ENCODE measurements around the gene SECTM1. TPM values are rescaled to one million over a fixed set of nuclear protein-coding genes. Genes with fewer than 3 reads are reported as not detected.

The SECTM1 gene
- total and polyA plus RNA-seq, 4 donors, result 4.5 to 22.5 (median 12.8) TPM

DNA sequence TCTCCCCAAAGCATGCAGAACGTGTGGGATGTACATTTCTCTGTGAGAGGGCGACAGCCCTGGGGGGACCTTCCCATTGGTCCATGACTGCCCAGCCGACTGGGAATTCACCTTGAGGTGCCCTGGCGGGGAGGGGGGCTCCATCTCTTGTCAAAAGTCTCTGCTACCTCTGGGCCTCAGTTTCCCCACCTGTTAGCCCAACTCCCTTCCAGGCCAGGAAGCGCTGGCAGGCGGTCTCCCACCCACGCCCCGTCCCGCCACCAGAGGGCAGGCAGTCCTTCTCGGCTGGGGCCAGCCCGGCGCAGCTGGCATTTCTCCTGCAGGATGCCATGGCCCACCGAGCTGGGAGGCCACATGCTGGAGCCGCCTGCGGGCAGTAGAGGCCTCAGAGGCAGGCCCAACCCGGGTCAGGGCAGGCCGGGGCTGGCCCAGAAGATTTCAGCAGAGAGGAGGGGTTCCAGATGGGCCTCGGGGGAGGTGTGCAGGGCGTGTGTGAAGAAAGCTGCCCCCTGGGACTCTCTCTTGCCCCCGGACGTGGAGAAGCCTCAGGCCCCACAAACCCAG, 32.8 kb downstream of the SECTM1 start:
- peak; percentile 83 to 91 for DNase-seq
- no peaks in the 10 kb centered on the region for H3K9me3 ChIP-seq (ENCODE audit: control insufficient read depth, low read length)
- WGBS, 2 donors, result 38 to 39% methylated on average over 21 of the region's 21 CpGs
- H3K36me3 ChIP-seq (ENCODE audit: control insufficient read depth in 1 of 2, insufficient read depth in 2 of 2, low read length in 1 of 2), result no peaks in the 10 kb centered on the region
- intact Hi-C loops (cut with DNase I), result no loop called here
- no peak for ATAC-seq (ENCODE audit: low FRiP score)
- H3K4me3 ChIP-seq (ENCODE audit: low read length in 2 of 2), result no peak overlapping the region
- no peak overlapping the region for H3K27ac ChIP-seq (ENCODE audit: low read depth in 1 of 2, low read length in 2 of 2)
- H3K4me1 ChIP-seq (ENCODE audit: control insufficient read depth in 1 of 2, insufficient read depth in 2 of 2, low read length in 2 of 2), result no peaks in the 10 kb centered on the region
- no peaks in the 10 kb centered on the region for H3K27me3 ChIP-seq (ENCODE audit: control insufficient read depth in 1 of 2, insufficient read depth in 2 of 2, low read length in 1 of 2)

DNA sequence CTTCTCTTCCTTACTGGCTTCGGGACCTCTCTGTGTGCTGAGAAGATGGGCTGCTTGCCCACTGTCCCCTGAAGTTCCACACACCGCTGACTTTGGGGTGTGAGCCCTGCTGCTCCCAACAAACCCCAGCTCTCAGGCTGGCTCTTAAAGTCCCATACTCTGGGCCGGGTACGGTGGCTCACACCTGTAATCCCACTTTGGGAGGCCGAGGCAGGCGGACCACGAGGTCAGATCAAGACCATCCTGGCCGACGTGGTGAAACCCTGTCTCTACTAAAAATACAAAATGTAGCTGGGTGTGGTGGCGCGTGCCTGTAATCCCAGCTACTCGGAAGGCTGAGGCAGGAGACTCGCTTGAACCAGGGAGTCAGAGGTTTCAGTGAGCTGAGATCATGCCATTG, 33.3 kb downstream of the SECTM1 start:
- DNase-seq (no peak), ATAC-seq (ENCODE audit: low FRiP score) (no peak)
- intact Hi-C loops (cut with DNase I), result no loop called here
- Histone ChIP-seq H3K36me3 (ENCODE audit: control insufficient read depth in 1 of 2, insufficient read depth in 2 of 2, low read length in 1 of 2) (no peaks in the 10 kb centered on the region), H3K4me1 (ENCODE audit: control insufficient read depth in 1 of 2, insufficient read depth in 2 of 2, low read length in 2 of 2) (no peaks in the 10 kb centered on the region), H3K4me3 (ENCODE audit: low read length in 2 of 2) (no peak overlapping the region), H3K27me3 (ENCODE audit: control insufficient read depth in 1 of 2, insufficient read depth in 2 of 2, low read length in 1 of 2) (no peaks in the 10 kb centered on the region), H3K27ac (ENCODE audit: low read depth in 1 of 2, low read length in 2 of 2) (no peak overlapping the region), H3K9me3 (ENCODE audit: control insufficient read depth, low read length) (no peaks in the 10 kb centered on the region)
- WGBS, 2 donors, result 89 to 93% methylated on average over 13 of the region's 13 CpGs

DNA sequence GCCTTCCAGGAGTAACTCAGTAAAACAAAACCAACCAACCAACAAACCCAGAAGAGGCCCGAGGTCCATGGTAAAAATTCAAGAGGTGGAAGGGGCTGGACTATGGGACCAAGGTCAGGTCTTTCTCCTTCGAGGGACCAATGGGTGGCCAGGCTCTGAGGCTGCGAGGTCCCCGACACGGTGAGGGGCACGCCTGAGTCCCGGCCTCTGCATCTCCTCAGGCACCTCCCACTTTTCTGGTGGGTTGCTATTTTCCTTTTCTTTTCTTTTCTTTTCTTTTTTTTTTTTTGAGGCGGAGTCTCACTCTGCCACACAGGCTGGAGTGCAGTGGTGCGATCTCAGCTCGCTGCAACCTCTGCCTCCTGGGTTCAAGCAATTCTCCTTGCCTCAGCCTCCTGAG, 34.1 kb downstream of the SECTM1 start:
- Histone ChIP-seq H3K27me3 (ENCODE audit: control insufficient read depth in 1 of 2, insufficient read depth in 2 of 2, low read length in 1 of 2) (no peaks in the 10 kb centered on the region), H3K9me3 (ENCODE audit: control insufficient read depth, low read length) (no peaks in the 10 kb centered on the region), H3K36me3 (ENCODE audit: control insufficient read depth in 1 of 2, insufficient read depth in 2 of 2, low read length in 1 of 2) (no peaks in the 10 kb centered on the region), H3K4me3 (ENCODE audit: low read length in 2 of 2) (no peak overlapping the region), H3K27ac (ENCODE audit: low read depth in 1 of 2, low read length in 2 of 2) (no peak overlapping the region), H3K4me1 (ENCODE audit: control insufficient read depth in 1 of 2, insufficient read depth in 2 of 2, low read length in 2 of 2) (no peaks in the 10 kb centered on the region)
- ATAC-seq (ENCODE audit: low FRiP score) (no peak), DNase-seq (no peak)
- intact Hi-C loops (cut with DNase I), result no loop called here
- 93% methylated on average over 10 of the region's 10 CpGs for WGBS, 2 donors

DNA sequence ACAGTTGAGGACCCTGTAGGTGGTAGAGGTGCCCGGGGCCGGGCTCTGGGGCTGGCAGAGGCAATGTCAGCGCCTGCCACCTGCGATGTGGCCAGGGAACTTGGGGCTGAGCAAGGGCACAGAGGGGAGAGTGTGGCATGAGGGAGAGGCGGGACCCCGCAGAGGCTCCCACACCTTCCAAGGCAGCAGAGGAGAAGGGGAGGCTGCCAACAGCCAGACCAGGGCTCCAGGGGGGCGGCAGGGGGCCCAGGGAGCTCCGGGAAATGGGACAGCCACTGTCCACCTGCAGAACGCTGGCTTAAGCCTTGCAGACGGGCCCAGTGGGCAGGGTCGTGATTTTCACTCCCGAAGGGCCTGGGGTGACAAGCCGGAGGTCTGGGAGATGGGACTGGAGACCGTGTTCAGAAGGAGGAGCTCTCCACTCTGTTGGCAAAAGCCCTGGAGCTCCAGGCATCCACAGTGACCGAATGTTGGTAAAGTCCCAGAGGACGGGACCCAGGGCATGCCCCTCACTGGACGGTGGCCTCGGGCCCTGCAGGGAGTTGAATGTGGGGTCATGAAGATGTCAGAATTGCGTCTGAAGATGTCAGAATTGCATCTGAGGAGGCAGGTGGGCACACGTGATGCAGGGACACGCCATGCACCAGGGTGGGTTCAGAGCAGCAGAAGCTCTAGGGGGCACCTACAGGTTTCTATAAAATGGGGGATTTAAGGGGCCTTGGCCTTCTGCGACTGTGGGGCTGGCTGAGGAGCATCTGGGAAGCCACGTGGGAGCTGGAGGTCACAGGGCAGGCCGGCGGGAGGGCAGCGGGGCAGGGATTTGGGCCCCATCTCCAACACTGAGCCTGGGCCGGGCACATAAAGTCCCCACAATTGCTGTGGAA, 34.8 kb downstream of the SECTM1 start:
- Histone ChIP-seq H3K27me3 (ENCODE audit: control insufficient read depth in 1 of 2, insufficient read depth in 2 of 2, low read length in 1 of 2) (no peaks in the 10 kb centered on the region), H3K36me3 (ENCODE audit: control insufficient read depth in 1 of 2, insufficient read depth in 2 of 2, low read length in 1 of 2) (no peaks in the 10 kb centered on the region), H3K9me3 (ENCODE audit: control insufficient read depth, low read length) (no peaks in the 10 kb centered on the region), H3K27ac (ENCODE audit: low read depth in 1 of 2, low read length in 2 of 2) (no peak overlapping the region), H3K4me3 (ENCODE audit: low read length in 2 of 2) (no peak overlapping the region), H3K4me1 (ENCODE audit: control insufficient read depth in 1 of 2, insufficient read depth in 2 of 2, low read length in 2 of 2) (no peaks in the 10 kb centered on the region)
- ATAC-seq (ENCODE audit: low FRiP score) (no peak), DNase-seq (peak in 1 of 2 donors; percentile 75)
- intact Hi-C loops (cut with DNase I), result no loop called here
- 62 to 69% methylated on average over 27 of the region's 27 CpGs for WGBS, 2 donors

DNA sequence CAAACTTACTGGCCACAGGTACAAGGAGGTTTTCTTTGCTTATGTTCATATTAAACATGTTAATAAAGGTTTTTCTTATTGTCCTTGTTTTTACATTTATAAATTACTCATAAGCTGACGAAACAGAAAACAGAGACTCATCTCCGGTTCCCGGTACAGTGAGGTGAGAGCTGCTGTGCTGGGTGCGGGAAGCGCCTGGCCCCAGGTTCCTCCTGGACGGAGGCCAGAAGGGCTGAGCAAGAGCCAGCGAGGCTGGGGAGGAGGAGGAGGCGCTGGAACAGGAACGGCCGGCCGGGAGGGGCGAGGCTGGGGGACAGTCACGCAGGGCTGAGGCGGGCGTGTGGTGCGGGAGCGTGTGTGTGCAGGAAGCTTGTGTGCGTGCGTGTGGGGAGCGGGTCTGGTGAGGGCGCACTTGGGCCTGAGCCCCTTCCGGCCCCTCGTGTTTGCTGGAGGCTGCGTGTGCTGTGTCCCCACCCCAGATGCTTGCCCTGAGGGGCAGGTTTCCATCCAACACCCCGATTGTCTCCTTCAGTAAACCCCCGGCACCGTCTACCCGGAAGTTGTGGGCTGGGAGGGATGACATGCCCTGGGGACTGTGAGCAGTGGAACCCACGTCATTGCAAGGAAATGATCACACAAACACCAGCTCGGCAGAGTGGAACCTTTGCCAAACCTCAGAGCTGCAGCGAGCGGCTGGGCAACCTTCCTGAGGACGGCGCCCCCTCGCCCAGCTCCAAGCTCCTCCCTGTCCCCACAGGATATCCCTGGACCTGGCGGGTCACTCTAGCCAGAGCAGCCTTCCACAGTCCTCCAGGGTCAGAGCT, 35.6 kb downstream of the SECTM1 start:
- DNase-seq (peak; percentile 94 to 95), ATAC-seq (ENCODE audit: low FRiP score) (peak; percentile 87)
- WGBS, 2 donors, result 0 to 1% methylated on average over 36 of the region's 36 CpGs
- Histone ChIP-seq H3K4me3 (ENCODE audit: low read length in 2 of 2) (no peak overlapping the region), H3K36me3 (ENCODE audit: control insufficient read depth in 1 of 2, insufficient read depth in 2 of 2, low read length in 1 of 2) (no peaks in the 10 kb centered on the region), H3K4me1 (ENCODE audit: control insufficient read depth in 1 of 2, insufficient read depth in 2 of 2, low read length in 2 of 2) (no peaks in the 10 kb centered on the region), H3K27me3 (ENCODE audit: control insufficient read depth in 1 of 2, insufficient read depth in 2 of 2, low read length in 1 of 2) (no peaks in the 10 kb centered on the region), H3K27ac (ENCODE audit: low read depth in 1 of 2, low read length in 2 of 2) (peak overlapping the region in 1 of 2 donors; percentile 4), H3K9me3 (ENCODE audit: control insufficient read depth, low read length) (no peaks in the 10 kb centered on the region)
- intact Hi-C loops (cut with DNase I), result no loop called here

DNA sequence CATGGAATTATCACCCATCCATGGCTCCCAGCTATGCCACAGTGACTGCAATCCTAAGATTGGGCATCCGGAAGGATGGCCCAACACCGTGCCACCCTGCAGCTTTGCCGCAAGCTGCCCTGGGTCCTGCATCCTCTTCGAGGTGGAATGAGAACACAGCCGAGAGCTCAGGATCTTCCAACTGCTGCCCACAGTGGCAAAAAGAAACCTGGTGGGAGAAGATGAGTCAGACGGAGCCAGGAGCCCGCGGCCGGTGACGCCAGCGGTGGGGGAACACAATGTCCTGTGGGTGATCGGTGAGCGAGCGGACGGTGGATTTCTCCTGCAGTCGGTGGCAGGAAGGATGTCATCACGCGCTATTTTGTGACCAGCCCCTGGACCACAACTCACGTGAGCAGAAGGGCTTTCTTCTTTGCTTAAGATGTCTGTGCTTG, 36.3 kb downstream of the SECTM1 start:
- Histone ChIP-seq H3K4me3 (ENCODE audit: low read length in 2 of 2) (no peak overlapping the region), H3K9me3 (ENCODE audit: control insufficient read depth, low read length) (no peaks in the 10 kb centered on the region), H3K4me1 (ENCODE audit: control insufficient read depth in 1 of 2, insufficient read depth in 2 of 2, low read length in 2 of 2) (no peaks in the 10 kb centered on the region), H3K36me3 (ENCODE audit: control insufficient read depth in 1 of 2, insufficient read depth in 2 of 2, low read length in 1 of 2) (no peaks in the 10 kb centered on the region), H3K27me3 (ENCODE audit: control insufficient read depth in 1 of 2, insufficient read depth in 2 of 2, low read length in 1 of 2) (no peaks in the 10 kb centered on the region), H3K27ac (ENCODE audit: low read depth in 1 of 2, low read length in 2 of 2) (no peak overlapping the region)
- 73 to 76% methylated on average over 19 of the region's 19 CpGs for WGBS, 2 donors
- ATAC-seq (ENCODE audit: low FRiP score) (peak; percentile 4), DNase-seq (peak; percentile 89 to 95)
- intact Hi-C loops (cut with DNase I), result no loop called here

DNA sequence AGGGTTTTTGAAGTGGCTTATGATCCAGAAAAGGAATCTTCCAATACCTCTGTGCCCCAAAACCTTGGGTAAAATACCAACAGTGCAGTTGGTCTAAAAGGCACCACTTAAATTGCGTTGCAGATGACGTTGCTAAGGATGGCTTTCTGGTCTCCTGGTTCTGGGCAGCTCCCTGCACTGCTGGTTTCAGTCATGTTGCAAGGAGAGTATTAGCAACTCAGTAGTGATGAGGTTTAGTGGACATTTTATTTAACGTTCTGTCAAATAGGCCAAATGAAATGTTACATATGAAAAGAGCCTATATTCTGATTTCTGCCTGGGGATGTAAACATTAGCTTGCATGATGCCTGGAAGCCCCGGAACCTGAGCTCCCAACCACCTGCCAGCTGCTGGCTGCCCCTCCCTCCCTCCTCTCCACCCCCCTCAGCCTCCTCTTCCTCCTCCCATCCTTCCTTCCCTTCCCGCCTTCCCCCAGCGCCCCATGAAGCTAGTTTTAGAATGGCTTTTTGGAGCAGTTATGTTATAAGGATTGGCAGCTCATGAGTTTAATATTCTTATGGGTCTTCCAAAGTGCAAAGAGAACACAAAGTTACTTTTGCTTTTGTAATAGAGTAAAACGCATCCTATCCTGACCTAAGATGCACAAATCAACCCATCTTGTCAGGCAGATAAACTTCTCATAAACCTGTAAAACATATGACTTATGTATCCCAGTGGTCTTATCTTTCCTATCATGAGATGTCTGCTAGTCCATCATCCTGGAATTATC, 36.9 kb downstream of the SECTM1 start:
- WGBS, 2 donors, result 52 to 54% methylated on average over 7 of the region's 7 CpGs
- Histone ChIP-seq H3K4me3 (ENCODE audit: low read length in 2 of 2) (no peak overlapping the region), H3K9me3 (ENCODE audit: control insufficient read depth, low read length) (no peaks in the 10 kb centered on the region), H3K27ac (ENCODE audit: low read depth in 1 of 2, low read length in 2 of 2) (no peak overlapping the region), H3K4me1 (ENCODE audit: control insufficient read depth in 1 of 2, insufficient read depth in 2 of 2, low read length in 2 of 2) (no peaks in the 10 kb centered on the region), H3K27me3 (ENCODE audit: control insufficient read depth in 1 of 2, insufficient read depth in 2 of 2, low read length in 1 of 2) (no peaks in the 10 kb centered on the region), H3K36me3 (ENCODE audit: control insufficient read depth in 1 of 2, insufficient read depth in 2 of 2, low read length in 1 of 2) (no peaks in the 10 kb centered on the region)
- ATAC-seq (ENCODE audit: low FRiP score), result no peak
- DNase-seq, result no peak
- intact Hi-C loops (cut with DNase I), result no loop called here

DNA sequence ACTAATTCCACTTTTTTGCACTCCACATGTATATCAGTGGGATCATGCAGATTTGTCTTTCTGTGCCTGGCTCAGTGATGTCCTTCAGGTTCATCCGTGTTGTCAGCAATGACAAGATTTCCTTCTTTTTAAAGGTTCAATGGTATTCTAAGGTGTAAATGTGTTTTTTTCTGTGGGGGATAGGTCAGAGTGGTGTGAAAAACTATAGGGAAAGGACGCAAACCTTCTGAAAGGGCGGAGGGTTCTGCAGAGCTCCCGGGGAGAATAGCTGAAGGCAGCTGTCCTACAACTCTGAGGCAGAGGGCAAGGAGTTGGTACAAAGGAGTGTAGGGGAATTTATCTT, 38.1 kb downstream of the SECTM1 start:
- no peaks in the 10 kb centered on the region for H3K27me3 ChIP-seq (ENCODE audit: control insufficient read depth in 1 of 2, insufficient read depth in 2 of 2, low read length in 1 of 2)
- WGBS, 2 donors, result 59 to 60% methylated on average over 4 of the region's 4 CpGs
- H3K9me3 ChIP-seq (ENCODE audit: control insufficient read depth, low read length), result no peaks in the 10 kb centered on the region
- DNase-seq (no peak), ATAC-seq (ENCODE audit: low FRiP score) (no peak)
- no peak overlapping the region for H3K4me3 ChIP-seq (ENCODE audit: low read length in 2 of 2)
- no peaks in the 10 kb centered on the region for H3K36me3 ChIP-seq (ENCODE audit: control insufficient read depth in 1 of 2, insufficient read depth in 2 of 2, low read length in 1 of 2)
- no peaks in the 10 kb centered on the region for H3K4me1 ChIP-seq (ENCODE audit: control insufficient read depth in 1 of 2, insufficient read depth in 2 of 2, low read length in 2 of 2)
- intact Hi-C loops (cut with DNase I), result no loop called here
- no peak overlapping the region for H3K27ac ChIP-seq (ENCODE audit: low read depth in 1 of 2, low read length in 2 of 2)

All from aorta (tissue), 5 donors.